Neural cell (in vitro differentiated cells): ENCODE measurements around the gene THAP2.

ENCODE experiments used
- EP300 ChIP-seq: fragments of 450-650 bp; conservative IDR thresholded peaks from 2 replicates; pipeline ENCODE4 v1.6.1; 2014; ENCODE audit warnings: antibody characterized with exemption, mild to moderate bottlenecking, moderate library complexity; ENCODE audit not compliant: poor library complexity, severe bottlenecking
- EZH2 ChIP-seq: fragments of 200-600, 300-800 bp; shearing (Covaris generic), sonication (generic); IDR thresholded peaks from 2 replicates; pipeline ENCODE4 v1.6.1; 2014; ENCODE audit warnings: antibody characterized with exemption, low read length, borderline replicate concordance, mild to moderate bottlenecking; ENCODE audit not compliant: insufficient read depth, poor library complexity, severe bottlenecking
- MXI1 ChIP-seq: fragments of 450-650 bp; conservative IDR thresholded peaks from 2 replicates; pipeline ENCODE4 v1.6.1; 2014; ENCODE audit warnings: antibody characterized with exemption, mild to moderate bottlenecking; ENCODE audit not compliant: poor library complexity, severe bottlenecking
- POLR2AphosphoS5 ChIP-seq: IDR thresholded peaks from 2 replicates; pipeline ENCODE4 v1.6.1; 2012
- RAD21 ChIP-seq: fragments of 450-650 bp; conservative IDR thresholded peaks from 2 replicates; pipeline ENCODE4 v1.6.1; 2014; ENCODE audit warnings: antibody characterized with exemption, mild to moderate bottlenecking, moderate library complexity
- SMC3 ChIP-seq: fragments of 450-650 bp; conservative IDR thresholded peaks from 2 replicates; pipeline ENCODE4 v1.6.1; 2014; ENCODE audit warnings: antibody characterized with exemption, mild to moderate bottlenecking, moderate library complexity; ENCODE audit not compliant: poor library complexity
- TAF1 ChIP-seq: IDR thresholded peaks from 2 replicates; pipeline ENCODE4 v1.6.1; 2012; ENCODE audit warnings: low read depth
- TF ChIP-seq, protein P1 (sequence below): fragments of 450-650 bp; IDR thresholded peaks from 2 replicates; pipeline ENCODE4 v1.5.1; 2014; ENCODE audit warnings: antibody characterized with exemption, mild to moderate bottlenecking, moderate library complexity; ENCODE audit not compliant: poor library complexity, severe bottlenecking
- TF ChIP-seq, protein P2 (sequence below): IDR thresholded peaks from 2 replicates; pipeline ENCODE4 v1.6.1; 2012; ENCODE audit warnings: borderline replicate concordance

DNA sequence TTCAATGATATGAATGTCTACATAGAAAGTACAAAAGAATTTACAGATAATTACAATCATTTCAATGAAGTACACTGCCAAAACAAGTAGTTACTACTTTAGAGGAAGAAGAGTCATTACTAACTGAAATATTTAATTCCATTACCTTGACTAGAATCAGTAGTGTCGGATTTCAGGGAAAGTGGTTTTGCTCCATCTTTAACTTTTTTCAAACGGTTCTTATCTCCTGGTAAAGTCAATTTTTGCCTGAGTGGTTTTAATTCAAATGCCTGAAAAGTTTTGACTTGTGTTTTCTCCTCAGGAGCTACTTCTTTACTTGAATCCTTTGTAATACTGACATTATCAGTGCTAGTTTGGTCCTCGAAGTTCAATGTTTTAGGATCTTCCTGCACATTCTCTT, 7.4 kb upstream of the THAP2 start:
- TF ChIP-seq, protein P1, sequence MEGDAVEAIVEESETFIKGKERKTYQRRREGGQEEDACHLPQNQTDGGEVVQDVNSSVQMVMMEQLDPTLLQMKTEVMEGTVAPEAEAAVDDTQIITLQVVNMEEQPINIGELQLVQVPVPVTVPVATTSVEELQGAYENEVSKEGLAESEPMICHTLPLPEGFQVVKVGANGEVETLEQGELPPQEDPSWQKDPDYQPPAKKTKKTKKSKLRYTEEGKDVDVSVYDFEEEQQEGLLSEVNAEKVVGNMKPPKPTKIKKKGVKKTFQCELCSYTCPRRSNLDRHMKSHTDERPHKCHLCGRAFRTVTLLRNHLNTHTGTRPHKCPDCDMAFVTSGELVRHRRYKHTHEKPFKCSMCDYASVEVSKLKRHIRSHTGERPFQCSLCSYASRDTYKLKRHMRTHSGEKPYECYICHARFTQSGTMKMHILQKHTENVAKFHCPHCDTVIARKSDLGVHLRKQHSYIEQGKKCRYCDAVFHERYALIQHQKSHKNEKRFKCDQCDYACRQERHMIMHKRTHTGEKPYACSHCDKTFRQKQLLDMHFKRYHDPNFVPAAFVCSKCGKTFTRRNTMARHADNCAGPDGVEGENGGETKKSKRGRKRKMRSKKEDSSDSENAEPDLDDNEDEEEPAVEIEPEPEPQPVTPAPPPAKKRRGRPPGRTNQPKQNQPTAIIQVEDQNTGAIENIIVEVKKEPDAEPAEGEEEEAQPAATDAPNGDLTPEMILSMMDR = no peak
- TF ChIP-seq EP300 (no peak), POLR2AphosphoS5 (no peak), EZH2 (no peak), RAD21 (no peak), MXI1 (no peak), TAF1 (no peak), SMC3 (no peak)
- TF ChIP-seq, protein P2, sequence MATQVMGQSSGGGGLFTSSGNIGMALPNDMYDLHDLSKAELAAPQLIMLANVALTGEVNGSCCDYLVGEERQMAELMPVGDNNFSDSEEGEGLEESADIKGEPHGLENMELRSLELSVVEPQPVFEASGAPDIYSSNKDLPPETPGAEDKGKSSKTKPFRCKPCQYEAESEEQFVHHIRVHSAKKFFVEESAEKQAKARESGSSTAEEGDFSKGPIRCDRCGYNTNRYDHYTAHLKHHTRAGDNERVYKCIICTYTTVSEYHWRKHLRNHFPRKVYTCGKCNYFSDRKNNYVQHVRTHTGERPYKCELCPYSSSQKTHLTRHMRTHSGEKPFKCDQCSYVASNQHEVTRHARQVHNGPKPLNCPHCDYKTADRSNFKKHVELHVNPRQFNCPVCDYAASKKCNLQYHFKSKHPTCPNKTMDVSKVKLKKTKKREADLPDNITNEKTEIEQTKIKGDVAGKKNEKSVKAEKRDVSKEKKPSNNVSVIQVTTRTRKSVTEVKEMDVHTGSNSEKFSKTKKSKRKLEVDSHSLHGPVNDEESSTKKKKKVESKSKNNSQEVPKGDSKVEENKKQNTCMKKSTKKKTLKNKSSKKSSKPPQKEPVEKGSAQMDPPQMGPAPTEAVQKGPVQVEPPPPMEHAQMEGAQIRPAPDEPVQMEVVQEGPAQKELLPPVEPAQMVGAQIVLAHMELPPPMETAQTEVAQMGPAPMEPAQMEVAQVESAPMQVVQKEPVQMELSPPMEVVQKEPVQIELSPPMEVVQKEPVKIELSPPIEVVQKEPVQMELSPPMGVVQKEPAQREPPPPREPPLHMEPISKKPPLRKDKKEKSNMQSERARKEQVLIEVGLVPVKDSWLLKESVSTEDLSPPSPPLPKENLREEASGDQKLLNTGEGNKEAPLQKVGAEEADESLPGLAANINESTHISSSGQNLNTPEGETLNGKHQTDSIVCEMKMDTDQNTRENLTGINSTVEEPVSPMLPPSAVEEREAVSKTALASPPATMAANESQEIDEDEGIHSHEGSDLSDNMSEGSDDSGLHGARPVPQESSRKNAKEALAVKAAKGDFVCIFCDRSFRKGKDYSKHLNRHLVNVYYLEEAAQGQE = no peak
